ENCODE measurements around the gene MRLN.

DNA sequence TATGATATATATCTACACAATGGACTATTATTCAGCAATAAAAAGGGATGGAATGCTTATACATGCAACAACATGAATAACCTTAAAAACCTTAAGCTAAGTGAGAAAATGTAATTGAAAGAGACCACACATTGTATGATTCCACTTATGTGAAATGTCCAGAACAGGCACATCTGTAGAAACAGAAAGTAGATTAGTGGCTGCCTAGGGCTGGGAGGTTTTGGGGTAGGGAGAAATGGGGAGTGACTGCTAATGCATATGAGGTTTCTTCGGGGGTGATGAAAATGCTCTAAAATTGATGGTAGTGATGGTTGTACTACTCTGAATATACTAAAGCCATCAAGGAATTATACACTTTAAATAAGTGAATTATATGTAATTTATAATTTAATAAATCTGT is 58.3 kb downstream of the MRLN start:
- TF ChIP-seq, protein P1, sequence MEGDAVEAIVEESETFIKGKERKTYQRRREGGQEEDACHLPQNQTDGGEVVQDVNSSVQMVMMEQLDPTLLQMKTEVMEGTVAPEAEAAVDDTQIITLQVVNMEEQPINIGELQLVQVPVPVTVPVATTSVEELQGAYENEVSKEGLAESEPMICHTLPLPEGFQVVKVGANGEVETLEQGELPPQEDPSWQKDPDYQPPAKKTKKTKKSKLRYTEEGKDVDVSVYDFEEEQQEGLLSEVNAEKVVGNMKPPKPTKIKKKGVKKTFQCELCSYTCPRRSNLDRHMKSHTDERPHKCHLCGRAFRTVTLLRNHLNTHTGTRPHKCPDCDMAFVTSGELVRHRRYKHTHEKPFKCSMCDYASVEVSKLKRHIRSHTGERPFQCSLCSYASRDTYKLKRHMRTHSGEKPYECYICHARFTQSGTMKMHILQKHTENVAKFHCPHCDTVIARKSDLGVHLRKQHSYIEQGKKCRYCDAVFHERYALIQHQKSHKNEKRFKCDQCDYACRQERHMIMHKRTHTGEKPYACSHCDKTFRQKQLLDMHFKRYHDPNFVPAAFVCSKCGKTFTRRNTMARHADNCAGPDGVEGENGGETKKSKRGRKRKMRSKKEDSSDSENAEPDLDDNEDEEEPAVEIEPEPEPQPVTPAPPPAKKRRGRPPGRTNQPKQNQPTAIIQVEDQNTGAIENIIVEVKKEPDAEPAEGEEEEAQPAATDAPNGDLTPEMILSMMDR (conservative IDR thresholded peaks at IDR 0.05; ENCODE audit: low read depth, low read length), result no peak
- no peak for TF ChIP-seq EZH2 (IDR thresholded peaks at IDR 0.05; ENCODE audit: borderline replicate concordance, low read depth, low read length, poor library complexity, severe bottlenecking)

Measured in A673 (cell line).